ACHN (cell line): ENCODE results near the gene IQGAP1.
"Not testable (repeated sequence)": the region's sequence is repeated elsewhere in the genome, so short reads cannot be mapped to it uniquely, and the experiment has no call there.

ENCODE experiments used
- DNase-seq: peaks from one replicate; pipeline ENCODE4 v3.0.0-alpha.2; 2015
- in situ Hi-C: cut with HindIII; loops from 2 replicates; pipeline ENCODE4 v1.10.0; 2017; ENCODE audit warnings: low sequenced_read_pairs, low pct_ligation_motif_present, low pct_unique_long_range_greater_than_20kb

The IQGAP1 gene

GRCh38 chr15:90497912-90498311 is 109.9 kb downstream of the IQGAP1 start:
- in situ Hi-C loops: no loop called here
- no peak for DNase-seq

GRCh38 chr15:90500171-90500570 is 112.1 kb downstream of the IQGAP1 start:
- in situ Hi-C loops: no loop called here
- DNase-seq: no peak

- in situ Hi-C loops: no loop called here
- no peak for DNase-seq
These were observed 113.9 kb downstream of the IQGAP1 start for GRCh38 chr15:90501898-90502297.

GRCh38 chr15:90510781-90511180 is 122.7 kb downstream of the IQGAP1 start:
- in situ Hi-C loops: not testable (repeated sequence)

GRCh38 chr15:90511211-90511618 is 123.2 kb downstream of the IQGAP1 start:
- in situ Hi-C loops, DNase-seq: not testable (repeated sequence)

More at GRCh38 chr15:90510781-90511180, 122.7 kb downstream of the IQGAP1 start:
- not testable (repeated sequence) for DNase-seq

- in situ Hi-C loops: no loop called here
- DNase-seq: no peak
These were observed 124.2 kb downstream of the IQGAP1 start for GRCh38 chr15:90512276-90512675.

- no peak for DNase-seq
- in situ Hi-C loops: no loop called here
These were observed 124.9 kb downstream of the IQGAP1 start for GRCh38 chr15:90512981-90513380.

- no peak for DNase-seq
- in situ Hi-C loops: no loop called here
These were observed 125.4 kb downstream of the IQGAP1 start for GRCh38 chr15:90513448-90513847.

GRCh38 chr15:90513893-90514292 is 125.9 kb downstream of the IQGAP1 start:
- DNase-seq, in situ Hi-C loops: not testable (repeated sequence)

GRCh38 chr15:90519688-90520087 is 131.6 kb downstream of the IQGAP1 start:
- in situ Hi-C loops: no loop called here
- DNase-seq: no peak

- in situ Hi-C loops: no loop called here
- DNase-seq: no peak
These were observed 132.3 kb downstream of the IQGAP1 start for GRCh38 chr15:90520365-90520764.

GRCh38 chr15:90523373-90523772 is 135.3 kb downstream of the IQGAP1 start:
- no peak for DNase-seq
- in situ Hi-C loops: no loop called here

- DNase-seq, in situ Hi-C loops: not testable (repeated sequence)
These were observed 136.2 kb downstream of the IQGAP1 start for GRCh38 chr15:90524018-90524803.

GRCh38 chr15:90529011-90529370 is 140.9 kb downstream of the IQGAP1 start:
- no peak for DNase-seq
- in situ Hi-C loops: no loop called here

GRCh38 chr15:90529371-90530249 is 141.6 kb downstream of the IQGAP1 start, which contains the start of gene CRTC3:
Gene CRTC3, plus strand, starts transcription at chr15:90529923. Its CDS starts 149 bp downstream, at chr15:90530072.
- DNase-seq: peak; percentile 49
- in situ Hi-C loops: no loop called here

- peak; percentile 22 for DNase-seq
- in situ Hi-C loops: no loop called here
These were observed 142.4 kb downstream of the IQGAP1 start for GRCh38 chr15:90530250-90531051.

GRCh38 chr15:90531147-90531546 is 143.1 kb downstream of the IQGAP1 start:
- in situ Hi-C loops: no loop called here
- no peak for DNase-seq

GRCh38 chr15:90535254-90535653 is 147.2 kb downstream of the IQGAP1 start:
- in situ Hi-C loops: no loop called here
- DNase-seq: no peak

- no peak for DNase-seq
- in situ Hi-C loops: no loop called here
These were observed 151.7 kb downstream of the IQGAP1 start for GRCh38 chr15:90539789-90540188.
